Hematopoietic multipotent progenitor cell treated with erythropoietin and hydrocortisone succinate and interleukin-3 and kit ligand, for 6 days (in vitro differentiated cells): ENCODE measurements around the gene L1TD1.
A peak's percentile ranks its signal among the peaks of the same experiment; 100 is the strongest.
"Not testable (repeated sequence)": the region's sequence is repeated elsewhere in the genome, so short reads cannot be mapped to it uniquely, and the experiment has no call there.

Experiments used
- DNase-seq: peaks from one replicate; pipeline ENCODE4 v3.0.0-alpha.2; 2015

L1TD1 gene

DNA sequence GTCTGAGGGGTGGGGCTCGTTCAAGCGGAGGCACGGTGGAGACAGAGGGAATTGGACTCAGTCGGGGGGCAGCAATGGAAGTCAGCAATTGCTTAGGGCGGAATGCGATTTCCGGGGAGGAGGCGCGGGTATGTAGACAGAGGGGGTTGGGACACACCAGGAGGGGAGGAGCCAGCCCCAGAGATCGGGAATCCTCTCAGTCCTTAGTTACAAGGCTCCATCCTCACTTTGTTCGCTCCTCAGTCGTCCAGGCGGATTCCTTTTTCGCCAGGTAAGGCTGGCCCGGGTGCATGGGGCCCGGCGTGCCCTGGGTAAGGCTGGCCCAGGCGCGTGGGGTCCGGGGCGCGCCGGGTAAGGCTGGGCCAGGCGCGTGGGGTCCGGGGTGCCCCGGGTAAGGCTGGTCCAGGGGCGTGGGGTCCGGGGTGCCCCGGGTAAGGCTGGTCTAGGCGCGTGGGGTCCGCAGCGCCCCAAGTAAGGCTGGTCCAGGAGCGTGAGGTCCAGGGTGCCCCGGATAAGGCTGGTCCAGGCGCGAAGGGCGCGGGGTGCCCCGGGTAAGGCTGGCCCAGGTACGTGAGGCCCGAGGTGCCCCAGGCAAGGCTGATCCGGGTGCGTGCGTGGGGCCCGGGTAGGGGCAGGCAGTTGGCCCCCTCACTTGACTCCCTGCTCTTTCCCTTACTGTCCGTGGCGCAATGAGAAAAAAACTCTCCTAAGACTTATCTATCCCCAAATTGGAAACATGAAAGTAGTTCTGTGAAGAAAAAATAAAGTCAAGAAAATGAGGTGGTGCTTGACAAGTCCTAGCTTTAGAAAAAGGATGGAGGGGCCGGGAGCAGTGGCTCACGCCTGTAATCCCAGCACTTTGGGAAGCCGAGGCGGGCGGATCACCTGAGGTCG lies at the start of gene L1TD1:
TSS of gene L1TD1 (plus strand) at position 199 of the 894 bp plus-strand sequence. CDS start 11,780 bp downstream, outside the sequence.
- no peak for DNase-seq

GRCh38 chr1:62159940-62160348 lies 34.7 kb upstream of the L1TD1 start:
- no peak for DNase-seq

DNA sequence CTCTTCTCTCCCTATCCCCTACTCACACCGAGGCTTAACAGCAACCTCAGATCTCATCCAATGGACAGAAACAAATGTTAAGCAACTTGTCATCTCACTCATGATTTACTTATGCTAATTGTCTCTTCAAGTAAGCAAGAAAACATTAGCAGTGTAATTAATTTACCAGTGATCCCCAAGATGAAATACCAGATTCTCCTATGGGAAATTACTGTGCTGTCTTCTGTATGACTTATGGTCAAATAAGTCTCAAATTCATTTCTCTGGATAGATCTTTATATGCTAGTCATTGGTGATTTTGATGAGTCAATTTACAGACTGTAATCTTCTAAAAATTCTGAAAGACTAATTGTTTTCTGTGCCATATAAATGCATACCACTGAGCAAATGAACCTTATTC lies 32.9 kb upstream of the L1TD1 start:
- no peak for DNase-seq

DNA sequence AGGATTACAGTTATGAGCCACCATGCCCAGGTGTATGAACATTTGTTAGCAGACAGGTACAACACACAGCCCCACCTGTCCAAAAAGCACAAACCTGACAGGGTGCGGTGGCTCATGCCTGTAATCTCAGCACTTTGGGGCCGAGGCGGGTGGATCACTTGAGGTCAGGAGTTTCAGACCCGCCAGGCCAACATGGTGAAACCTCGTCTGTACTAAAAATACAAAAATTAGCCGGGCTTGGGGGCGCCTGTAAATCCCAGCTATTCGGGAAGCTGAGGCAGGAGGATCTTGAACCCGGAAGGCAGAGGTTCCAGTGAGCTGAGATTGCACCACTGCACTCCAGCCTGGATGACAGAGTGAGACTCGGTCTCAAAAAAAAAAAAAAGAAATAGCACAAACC lies 24.3 kb upstream of the L1TD1 start:
- not testable (repeated sequence) for DNase-seq

- peak; percentile 74 for DNase-seq
These were observed 19.0 kb upstream of the L1TD1 start for GRCh38 chr1:62175568-62176179.

DNA sequence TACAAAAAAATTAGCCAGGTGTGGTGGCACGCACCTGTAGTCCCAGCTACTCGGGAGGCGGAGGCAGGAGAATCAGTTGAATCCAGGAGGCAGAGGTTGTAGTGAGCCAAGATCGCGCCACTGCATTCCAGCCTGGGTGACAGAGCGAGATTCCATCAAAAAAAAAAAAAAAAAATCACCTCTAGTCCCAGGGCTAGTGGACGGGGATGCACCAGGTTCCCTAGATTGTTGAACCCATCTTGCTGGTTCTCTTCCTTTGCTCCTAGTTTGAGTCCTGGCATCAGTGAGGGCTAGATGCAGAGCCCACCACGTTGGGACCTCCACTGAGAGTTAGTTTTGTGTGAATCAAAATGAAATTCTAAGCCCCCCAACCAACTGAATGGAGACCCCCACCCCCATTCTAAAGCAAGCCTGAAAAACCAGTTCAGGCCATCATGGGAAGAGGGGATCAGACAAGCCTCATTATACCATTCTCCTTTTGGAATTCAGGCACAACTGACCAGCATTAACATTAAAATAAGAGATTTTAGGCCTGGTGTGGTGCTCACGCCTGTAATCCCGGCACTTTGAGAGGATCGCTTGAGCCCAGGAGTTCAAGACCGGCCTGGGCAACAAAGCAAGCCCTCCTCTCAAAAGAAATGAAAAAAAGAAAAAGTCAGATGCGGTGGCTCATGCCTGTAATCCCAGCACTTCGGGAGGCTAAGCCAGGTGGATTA lies 17.9 kb upstream of the L1TD1 start:
- DNase-seq, result no peak

DNA sequence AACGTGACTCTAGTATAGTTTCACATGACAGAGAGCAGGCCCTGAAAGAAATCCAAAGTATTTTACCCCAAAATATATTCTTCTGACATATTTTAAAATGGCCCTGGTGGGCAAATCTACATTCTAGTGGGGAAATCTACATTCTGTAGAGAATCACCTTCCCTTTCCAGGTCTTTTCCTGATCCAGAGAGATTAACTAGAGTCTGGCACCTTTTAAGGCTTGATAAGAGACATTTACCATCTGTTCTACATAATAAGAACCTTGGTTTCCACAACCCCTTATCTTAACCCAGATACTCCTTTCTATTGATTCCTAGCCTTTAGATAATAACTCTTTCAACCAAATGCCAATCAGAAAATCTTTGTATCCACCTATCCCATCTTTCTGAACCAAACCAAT lies 17.0 kb upstream of the L1TD1 start:
- no peak for DNase-seq

DNA sequence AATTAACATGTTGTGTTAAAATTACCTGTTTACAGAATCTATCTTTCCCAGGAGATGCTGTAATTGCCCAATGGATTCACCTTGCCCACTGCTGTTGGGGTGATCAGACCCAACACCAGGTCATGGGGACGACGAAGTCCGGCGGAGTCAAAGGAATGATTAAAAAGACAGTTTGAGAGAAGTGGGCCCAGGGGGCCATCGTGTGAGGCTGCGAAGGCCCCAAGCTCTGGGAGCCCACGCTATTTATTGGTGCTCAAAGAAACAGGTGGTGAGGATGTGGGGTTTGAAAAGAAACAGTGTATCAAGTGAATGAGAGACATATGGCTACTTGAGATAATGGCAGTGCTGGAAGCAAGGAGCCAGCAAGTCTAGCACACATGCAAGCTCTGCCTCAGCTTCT lies 16.3 kb upstream of the L1TD1 start:
- DNase-seq, result no peak

GRCh38 chr1:62180054-62180453 lies 14.6 kb upstream of the L1TD1 start:
- not testable (repeated sequence) for DNase-seq

DNA sequence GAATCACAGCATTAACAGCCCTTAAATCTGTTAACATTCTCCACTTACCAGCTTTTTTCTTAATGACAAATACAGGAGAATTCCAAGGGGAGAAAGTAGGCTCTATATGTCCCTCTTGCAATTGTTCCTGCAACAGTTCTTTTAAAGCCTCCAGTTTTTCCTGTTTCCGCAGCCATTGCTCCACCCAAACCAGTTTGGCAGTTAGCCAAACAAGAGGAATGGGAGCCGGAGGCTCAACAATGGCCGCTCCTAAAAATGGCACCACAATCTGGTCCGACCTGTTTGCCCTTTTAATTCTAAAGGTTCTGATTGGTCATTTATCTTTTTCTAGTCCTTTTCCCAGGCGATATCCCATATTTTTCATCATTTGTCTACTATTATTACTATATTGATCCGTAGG lies 14.0 kb upstream of the L1TD1 start:
- no peak for DNase-seq

GRCh38 chr1:62181532-62181931 lies 13.1 kb upstream of the L1TD1 start:
- no peak for DNase-seq

- DNase-seq, result not testable (repeated sequence)
These were observed 12.5 kb upstream of the L1TD1 start for GRCh38 chr1:62182157-62182556.

DNA sequence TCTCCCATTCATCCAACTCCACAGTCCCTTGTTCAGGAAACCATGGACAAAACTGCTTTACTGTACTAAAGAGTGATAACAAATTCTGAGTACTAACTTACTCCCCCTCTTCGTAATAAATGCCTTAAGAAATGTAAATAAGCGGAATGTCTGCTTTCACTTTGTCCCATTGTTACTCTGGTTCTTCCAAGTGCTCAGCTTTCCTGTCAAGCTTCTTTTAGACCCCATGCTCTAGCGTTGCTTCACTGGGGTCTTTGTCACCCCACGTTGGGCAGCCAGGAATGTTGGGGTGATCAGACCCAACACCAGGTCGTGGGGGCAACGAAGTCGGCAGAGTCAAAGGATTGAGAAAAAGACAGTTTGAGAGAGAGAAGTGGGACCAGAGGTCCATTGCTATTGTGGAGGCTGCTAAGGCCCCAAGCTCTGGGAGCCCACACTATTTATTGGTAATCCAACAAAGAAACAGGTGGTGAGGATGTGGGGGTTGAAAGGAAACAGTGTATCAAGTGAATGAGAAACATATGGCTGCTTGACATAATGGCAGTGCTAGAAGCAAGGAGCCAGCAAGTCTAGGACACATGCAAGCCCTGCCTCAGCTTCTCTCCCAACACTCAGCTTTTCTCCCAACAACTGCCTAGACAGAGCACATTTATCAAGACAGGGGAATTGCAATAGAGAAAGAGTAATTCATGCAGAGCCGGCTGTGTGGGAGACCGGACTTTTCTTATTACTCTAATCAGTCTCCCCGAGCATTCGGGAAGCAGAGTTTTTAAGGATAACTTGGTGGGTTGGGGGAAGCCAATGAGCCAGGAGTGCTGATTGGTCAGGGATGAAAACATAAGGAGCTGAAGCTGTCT lies 11.3 kb upstream of the L1TD1 start:
- not testable (repeated sequence) for DNase-seq

DNA sequence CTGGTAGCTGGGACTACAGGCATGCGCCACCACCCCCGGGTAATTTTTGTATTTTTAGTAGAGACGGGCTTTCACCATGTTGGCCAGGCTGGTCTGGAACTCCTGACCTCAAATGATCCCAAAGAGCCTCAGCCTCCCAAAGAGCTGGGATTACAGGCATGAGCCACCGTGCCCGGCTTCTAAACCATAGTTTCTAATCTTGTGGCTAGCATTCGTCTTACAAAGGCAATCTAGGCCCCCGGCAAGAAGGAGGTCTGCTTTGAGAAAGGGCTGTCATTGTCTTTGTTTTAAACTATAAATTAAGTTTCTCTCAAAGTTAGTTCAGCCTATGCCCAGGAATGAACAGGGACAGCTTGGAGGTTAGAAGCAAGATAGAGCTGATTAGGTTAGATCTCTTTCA lies 10.3 kb upstream of the L1TD1 start:
- DNase-seq, result no peak

DNA sequence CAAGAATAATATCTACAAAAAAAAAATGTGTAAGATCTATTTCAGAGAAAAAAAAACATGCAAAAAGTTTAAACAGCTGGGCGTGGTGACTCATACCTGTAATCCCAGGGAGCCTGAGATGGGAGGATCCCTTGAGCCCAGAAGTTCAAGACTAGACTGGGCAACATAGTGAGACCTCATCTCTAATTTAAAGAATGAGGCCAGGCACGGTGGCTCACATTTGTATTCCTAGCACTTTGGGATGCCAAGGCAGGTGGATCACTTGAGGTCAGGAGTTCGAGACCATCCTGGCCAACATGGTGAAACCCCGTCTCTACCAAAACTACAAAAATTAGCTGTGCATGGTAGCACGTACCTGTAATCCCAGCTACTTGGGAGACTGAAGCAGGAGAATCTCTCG lies 9.4 kb upstream of the L1TD1 start:
- DNase-seq, result not testable (repeated sequence)

- no peak for DNase-seq
These were observed 9.0 kb upstream of the L1TD1 start for GRCh38 chr1:62185677-62186076.

- DNase-seq, result no peak
These were observed 7.1 kb upstream of the L1TD1 start for GRCh38 chr1:62187548-62187947.

GRCh38 chr1:62188111-62188510 lies 6.5 kb upstream of the L1TD1 start:
- DNase-seq, result no peak

- no peak for DNase-seq
These were observed 1.5 kb downstream of the L1TD1 start for GRCh38 chr1:62196086-62196690.

DNA sequence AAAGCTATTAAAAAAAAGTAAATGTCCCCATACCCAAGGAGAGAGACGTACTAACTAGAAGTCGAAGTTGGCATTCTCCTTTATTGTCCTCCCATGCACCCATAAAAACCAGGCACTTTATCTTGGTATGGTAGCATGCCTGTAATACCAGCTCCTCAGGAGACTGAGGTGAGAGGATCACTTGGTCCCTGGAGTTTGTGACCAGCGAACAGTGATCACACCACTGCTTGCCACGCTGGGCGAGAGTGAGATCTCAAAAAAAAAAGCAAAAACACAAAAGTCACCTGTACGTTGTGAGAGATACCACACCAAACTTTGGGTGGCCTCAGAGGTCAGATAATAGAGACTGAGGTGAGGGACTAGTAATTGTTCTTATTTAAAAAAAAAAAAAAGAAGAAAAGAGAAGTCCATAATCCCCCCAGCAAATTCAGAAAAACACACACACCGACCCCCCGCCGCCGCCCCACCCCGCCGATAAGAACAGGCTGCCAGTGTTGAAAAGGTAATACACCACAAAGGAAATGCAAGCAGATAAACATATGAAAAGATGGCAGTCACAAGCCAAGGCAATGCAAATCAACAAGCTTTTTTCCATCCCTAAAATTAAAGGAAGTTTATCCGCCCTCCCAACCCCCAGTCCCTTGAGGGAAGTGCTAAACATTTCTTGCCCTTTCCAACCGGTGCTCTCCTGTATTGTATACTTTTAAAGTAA lies 3.6 kb downstream of the L1TD1 start:
- no peak for DNase-seq

DNA sequence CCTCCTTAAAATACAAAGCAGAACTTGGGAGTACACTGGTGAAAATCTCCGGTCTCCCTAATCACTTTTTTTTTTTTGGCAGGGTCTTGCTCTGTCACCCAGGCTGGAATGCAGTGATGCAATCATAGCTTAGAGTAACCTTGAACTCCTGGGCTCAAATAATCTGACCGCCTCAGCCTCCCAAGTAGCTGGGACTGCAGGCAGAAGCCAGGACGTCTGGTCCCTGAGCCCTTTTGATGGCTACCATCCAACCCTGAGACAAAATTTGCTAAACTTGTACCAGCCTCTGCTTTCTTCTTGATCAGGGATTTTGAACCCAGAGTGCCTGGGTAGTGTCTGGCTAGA lies 4.1 kb downstream of the L1TD1 start:
- no peak for DNase-seq

GRCh38 chr1:62207187-62207586 lies 12.5 kb downstream of the L1TD1 start:
- no peak for DNase-seq
